Activated CD8-positive, alpha-beta memory T cell treated with anti-CD3 and anti-CD28 coated beads for 36 hours (primary cell): ENCODE data around the gene CMPK2. TPM values are rescaled to one million over a fixed set of nuclear protein-coding genes. Genes with fewer than 3 reads are reported as not detected.

ENCODE experiments used
- CTCF ChIA-PET: fragments of 350-600 bp; sonication (Branson Sonifier 250); formaldehyde crosslinking; loops from one replicate; lab custom pipeline; 2021; ENCODE audit warnings: antibody characterized with exemption; lab: Charles Lee
- POLR2A ChIA-PET: fragments of 350-600 bp; sonication (Branson Sonifier 250); formaldehyde crosslinking; loops from one replicate; lab custom pipeline; 2021; ENCODE audit warnings: antibody characterized with exemption; lab: Charles Lee
- total RNA-seq, 2 experiments: library from RNA; stranded (reverse); gene quantifications; one replicate each; pipeline ENCODE4 v1.2.3, GENCODE V29; 2021

Gene CMPK2
- total RNA-seq, 2 experiments from 2014 or later = 0.61 to 0.84 TPM

- CTCF ChIA-PET = interaction anchor here (0.7 kb wide), 1 partner anchor 1258 kb away, joined by 3 read pairs; no protein-coding TSS in a partner anchor
Measured at GRCh38 chr2:6823111-6823510, 42.6 kb downstream of the CMPK2 start.

GRCh38 chr2:6822406-6822805 is 43.3 kb downstream of the CMPK2 start:
- POLR2A ChIA-PET = no interaction called here
- CTCF ChIA-PET = no interaction called here

More at GRCh38 chr2:6823111-6823510, 42.6 kb downstream of the CMPK2 start:
- POLR2A ChIA-PET = no interaction called here

- CTCF ChIA-PET = no interaction called here
- POLR2A ChIA-PET = no interaction called here
Measured at GRCh38 chr2:6820903-6821584, 44.7 kb downstream of the CMPK2 start.

- CTCF ChIA-PET = no interaction called here
- POLR2A ChIA-PET = no interaction called here
Measured at GRCh38 chr2:6820236-6820635, 45.5 kb downstream of the CMPK2 start.

- ChIA-PET CTCF (no interaction called here), POLR2A (no interaction called here)
Measured at GRCh38 chr2:6819668-6820067, 46.0 kb downstream of the CMPK2 start.

- ChIA-PET CTCF (no interaction called here), POLR2A (no interaction called here)
Measured at GRCh38 chr2:6818012-6818411, 47.7 kb downstream of the CMPK2 start.

- POLR2A ChIA-PET = no interaction called here
- CTCF ChIA-PET = no interaction called here
Measured at GRCh38 chr2:6814869-6815268, 50.8 kb downstream of the CMPK2 start.

GRCh38 chr2:6814312-6814711 is 51.4 kb downstream of the CMPK2 start:
- CTCF ChIA-PET = no interaction called here
- POLR2A ChIA-PET = no interaction called here

- POLR2A ChIA-PET = no interaction called here
- CTCF ChIA-PET = no interaction called here
Measured at GRCh38 chr2:6813573-6813972, 52.1 kb downstream of the CMPK2 start.

- POLR2A ChIA-PET = no interaction called here
- CTCF ChIA-PET = interaction anchor here (0.6 kb wide), 1 partner anchor 11 kb away, joined by 4 read pairs; no protein-coding TSS in a partner anchor
Measured at GRCh38 chr2:6812857-6813530, 52.7 kb downstream of the CMPK2 start.

GRCh38 chr2:6810961-6811360 is 54.7 kb downstream of the CMPK2 start:
- ChIA-PET POLR2A (no interaction called here), CTCF (no interaction called here)

- ChIA-PET CTCF (no interaction called here), POLR2A (no interaction called here)
Measured at GRCh38 chr2:6808426-6808825, 57.3 kb downstream of the CMPK2 start.

- CTCF ChIA-PET = no interaction called here
- POLR2A ChIA-PET = no interaction called here
Measured at GRCh38 chr2:6806604-6807003, 59.1 kb downstream of the CMPK2 start.

GRCh38 chr2:6800553-6800952 is 65.2 kb downstream of the CMPK2 start:
- POLR2A ChIA-PET = no interaction called here
- CTCF ChIA-PET = interaction anchor here (1.0 kb wide), 1 partner anchor 9 kb away, joined by 3 read pairs; no protein-coding TSS in a partner anchor

Other genes starting within 250 kb of the CMPK2 start
- gene RSAD2, start 11.9 kb upstream of the CMPK2 start, total RNA-seq = under 1 TPM; 0.17 to 0.42 TPM
- 10 to 100 TPM; 12.5 to 13.1 TPM for gene RNF144A, start 51.5 kb upstream of the CMPK2 start, total RNA-seq